Measurements from ENCODE around the gene CASK. TPM values are rescaled to one million over a fixed set of nuclear protein-coding genes. Genes with fewer than 3 reads are reported as not detected.

Gene CASK
- total RNA-seq, 1 experiment from 2014 or later = 33.5 TPM

DNA sequence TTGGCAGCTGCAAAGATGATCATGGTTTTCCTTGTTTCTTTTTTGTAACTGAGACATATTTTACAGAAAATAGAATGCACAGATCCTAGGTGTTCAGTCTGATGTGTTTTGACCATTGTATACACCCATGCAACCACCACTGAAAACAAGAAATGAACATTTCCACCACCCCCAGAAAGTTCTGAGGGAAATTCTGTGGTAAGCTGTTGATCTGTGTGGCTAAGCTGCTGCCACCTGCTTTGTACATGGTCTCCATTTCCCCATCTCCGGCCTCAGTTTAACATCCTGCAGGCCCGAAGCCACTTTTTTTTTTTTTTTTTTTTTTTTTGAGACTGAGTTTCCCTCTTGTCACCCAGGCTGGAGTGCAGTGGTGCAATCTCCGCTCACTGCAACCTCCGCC lies 411.0 kb downstream of the CASK start:
- no TSS peak for BruUV-seq (replicated peaks)
- ChIA-PET POLR2A (ENCODE audit: low non-redundant PET) (no interaction called here), CTCF (no interaction called here)
- Histone ChIP-seq H3K4me3 (ENCODE audit: low read depth, low read length, poor library complexity, severe bottlenecking) (no peak overlapping the region), H3K27ac (ENCODE audit: low read depth, low read length, poor library complexity, severe bottlenecking) (no peak overlapping the region), H3K36me3 (ENCODE audit: insufficient read depth, low read length, poor library complexity, severe bottlenecking) (no peaks in the 10 kb centered on the region), H3K27me3 (replicated peaks; ENCODE audit: insufficient read depth, low read depth, low read length, poor library complexity) (no peaks in the 10 kb centered on the region), H3K9me3 (ENCODE audit: low read depth, low read length, poor library complexity, severe bottlenecking) (no peaks in the 10 kb centered on the region), H3K4me1 (ENCODE audit: insufficient read depth, low read length, poor library complexity, severe bottlenecking) (no peaks in the 10 kb centered on the region)
- intact Hi-C loops (cut with micrococcal nuclease; ENCODE audit: unreplicated experiment) = no loop called here
- TF ChIP-seq, protein P1, sequence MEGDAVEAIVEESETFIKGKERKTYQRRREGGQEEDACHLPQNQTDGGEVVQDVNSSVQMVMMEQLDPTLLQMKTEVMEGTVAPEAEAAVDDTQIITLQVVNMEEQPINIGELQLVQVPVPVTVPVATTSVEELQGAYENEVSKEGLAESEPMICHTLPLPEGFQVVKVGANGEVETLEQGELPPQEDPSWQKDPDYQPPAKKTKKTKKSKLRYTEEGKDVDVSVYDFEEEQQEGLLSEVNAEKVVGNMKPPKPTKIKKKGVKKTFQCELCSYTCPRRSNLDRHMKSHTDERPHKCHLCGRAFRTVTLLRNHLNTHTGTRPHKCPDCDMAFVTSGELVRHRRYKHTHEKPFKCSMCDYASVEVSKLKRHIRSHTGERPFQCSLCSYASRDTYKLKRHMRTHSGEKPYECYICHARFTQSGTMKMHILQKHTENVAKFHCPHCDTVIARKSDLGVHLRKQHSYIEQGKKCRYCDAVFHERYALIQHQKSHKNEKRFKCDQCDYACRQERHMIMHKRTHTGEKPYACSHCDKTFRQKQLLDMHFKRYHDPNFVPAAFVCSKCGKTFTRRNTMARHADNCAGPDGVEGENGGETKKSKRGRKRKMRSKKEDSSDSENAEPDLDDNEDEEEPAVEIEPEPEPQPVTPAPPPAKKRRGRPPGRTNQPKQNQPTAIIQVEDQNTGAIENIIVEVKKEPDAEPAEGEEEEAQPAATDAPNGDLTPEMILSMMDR (conservative IDR thresholded peaks at IDR 0.05; ENCODE audit: low read depth, low read length) = no peak
- TF ChIP-seq EZH2 (IDR thresholded peaks at IDR 0.05; ENCODE audit: borderline replicate concordance, low read depth, low read length, poor library complexity, severe bottlenecking) = no peak
- no peak for DNase-seq (ENCODE audit: low spot score)

DNA sequence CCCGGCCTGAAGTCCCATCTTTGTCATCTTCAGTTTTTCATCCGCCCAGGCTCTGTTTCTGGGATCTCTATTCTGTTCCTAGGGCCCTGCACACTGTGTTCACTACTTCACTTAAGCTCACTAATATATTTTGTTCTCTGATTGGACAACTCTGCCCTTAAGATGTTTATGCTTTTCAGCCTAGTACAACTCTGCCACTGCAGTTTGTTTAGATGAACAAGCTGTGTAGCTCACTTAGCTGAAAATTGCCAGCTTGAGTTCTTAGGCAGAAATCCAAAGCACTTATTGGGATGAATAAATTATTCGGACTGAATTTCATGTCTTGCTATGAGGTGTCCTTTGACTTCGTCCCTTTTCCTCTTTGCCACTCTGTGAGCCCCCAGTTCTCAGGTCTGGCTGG lies 415.4 kb downstream of the CASK start:
- Histone ChIP-seq H3K27me3 (replicated peaks; ENCODE audit: insufficient read depth, low read depth, low read length, poor library complexity) (no peaks in the 10 kb centered on the region), H3K9me3 (ENCODE audit: low read depth, low read length, poor library complexity, severe bottlenecking) (no peaks in the 10 kb centered on the region), H3K36me3 (ENCODE audit: insufficient read depth, low read length, poor library complexity, severe bottlenecking) (no peaks in the 10 kb centered on the region), H3K4me1 (ENCODE audit: insufficient read depth, low read length, poor library complexity, severe bottlenecking) (no peaks in the 10 kb centered on the region), H3K4me3 (ENCODE audit: low read depth, low read length, poor library complexity, severe bottlenecking) (no peak overlapping the region), H3K27ac (ENCODE audit: low read depth, low read length, poor library complexity, severe bottlenecking) (no peak overlapping the region)
- no TSS peak for BruUV-seq (replicated peaks)
- TF ChIP-seq, protein P1 (conservative IDR thresholded peaks at IDR 0.05; ENCODE audit: low read depth, low read length) = no peak
- no peak for TF ChIP-seq EZH2 (IDR thresholded peaks at IDR 0.05; ENCODE audit: borderline replicate concordance, low read depth, low read length, poor library complexity, severe bottlenecking)
- POLR2A ChIA-PET (ENCODE audit: low non-redundant PET) = no interaction called here
- CTCF ChIA-PET = no interaction called here
- no peak for DNase-seq (ENCODE audit: low spot score)
- intact Hi-C loops (cut with micrococcal nuclease; ENCODE audit: unreplicated experiment) = no loop called here

DNA sequence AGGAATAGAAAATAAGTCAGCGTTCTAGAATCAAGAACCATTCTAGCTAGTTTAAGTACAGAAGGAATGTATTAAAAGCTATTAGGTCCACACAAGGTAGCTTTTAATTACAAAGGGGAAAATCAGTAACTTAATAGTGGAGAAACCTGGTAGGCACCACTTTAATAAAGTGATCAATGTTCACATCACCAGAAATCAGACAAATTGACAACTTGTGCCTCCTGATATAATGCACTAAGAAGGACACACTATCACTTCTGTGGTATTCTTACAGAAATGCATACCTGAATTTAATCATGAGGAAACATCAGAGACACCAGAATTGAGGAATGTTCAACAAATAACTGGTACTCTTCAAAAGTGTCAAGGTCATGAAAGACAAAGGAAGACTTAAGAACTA lies 421.4 kb downstream of the CASK start:
- Histone ChIP-seq H3K27me3 (replicated peaks; ENCODE audit: insufficient read depth, low read depth, low read length, poor library complexity) (no peaks in the 10 kb centered on the region), H3K27ac (ENCODE audit: low read depth, low read length, poor library complexity, severe bottlenecking) (no peak overlapping the region), H3K9me3 (ENCODE audit: low read depth, low read length, poor library complexity, severe bottlenecking) (no peaks in the 10 kb centered on the region), H3K36me3 (ENCODE audit: insufficient read depth, low read length, poor library complexity, severe bottlenecking) (no peaks in the 10 kb centered on the region), H3K4me3 (ENCODE audit: low read depth, low read length, poor library complexity, severe bottlenecking) (no peak overlapping the region), H3K4me1 (ENCODE audit: insufficient read depth, low read length, poor library complexity, severe bottlenecking) (no peaks in the 10 kb centered on the region)
- ChIA-PET CTCF (no interaction called here), POLR2A (ENCODE audit: low non-redundant PET) (no interaction called here)
- BruUV-seq (replicated peaks) = no TSS peak
- intact Hi-C loops (cut with micrococcal nuclease; ENCODE audit: unreplicated experiment) = no loop called here
- no peak for DNase-seq (ENCODE audit: low spot score)
- TF ChIP-seq EZH2 (IDR thresholded peaks at IDR 0.05; ENCODE audit: borderline replicate concordance, low read depth, low read length, poor library complexity, severe bottlenecking) = no peak
- TF ChIP-seq, protein P1 (conservative IDR thresholded peaks at IDR 0.05; ENCODE audit: low read depth, low read length) = no peak

Measured in A673 (cell line).